ENCODE measurements around the gene PLEKHA4. TPM values are rescaled to one million over a fixed set of nuclear protein-coding genes. Genes with fewer than 3 reads are reported as not detected.
A peak's percentile ranks its signal among the peaks of the same experiment; 100 is the strongest.

The PLEKHA4 gene
- total and polyA plus RNA-seq, 9 of the 15 experiments (the other 6 are each of a cell fraction or from before 2014, with no cell fraction given), result 0.07 to 30.8 (median 11.4) TPM

DNA sequence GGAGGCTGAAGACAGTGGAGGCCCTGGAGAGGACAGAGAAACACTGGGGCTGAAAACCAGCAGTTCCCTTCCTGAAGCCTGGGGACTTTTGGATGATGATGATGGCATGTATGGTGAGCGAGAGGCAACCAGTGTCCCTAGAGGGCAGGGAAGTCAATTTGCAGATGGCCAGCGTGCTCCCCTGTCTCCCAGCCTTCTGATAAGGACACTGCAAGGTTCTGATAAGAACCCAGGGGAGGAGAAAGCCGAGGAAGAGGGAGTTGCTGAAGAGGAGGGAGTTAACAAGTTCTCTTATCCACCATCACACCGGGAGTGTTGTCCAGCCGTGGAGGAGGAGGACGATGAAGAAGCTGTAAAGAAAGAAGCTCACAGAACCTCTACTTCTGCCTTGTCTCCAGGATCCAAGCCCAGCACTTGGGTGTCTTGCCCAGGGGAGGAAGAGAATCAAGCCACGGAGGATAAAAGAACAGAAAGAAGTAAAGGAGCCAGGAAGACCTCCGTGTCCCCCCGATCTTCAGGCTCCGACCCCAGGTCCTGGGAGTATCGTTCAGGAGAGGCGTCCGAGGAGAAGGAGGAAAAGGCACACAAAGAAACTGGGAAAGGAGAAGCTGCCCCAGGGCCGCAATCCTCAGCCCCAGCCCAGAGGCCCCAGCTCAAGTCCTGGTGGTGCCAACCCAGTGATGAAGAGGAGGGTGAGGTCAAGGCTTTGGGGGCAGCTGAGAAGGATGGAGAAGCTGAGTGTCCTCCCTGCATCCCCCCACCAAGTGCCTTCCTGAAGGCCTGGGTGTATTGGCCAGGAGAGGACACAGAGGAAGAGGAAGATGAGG lies 5.3 kb upstream of the PLEKHA4 start (continued):
- TF ChIP-seq, protein P1, sequence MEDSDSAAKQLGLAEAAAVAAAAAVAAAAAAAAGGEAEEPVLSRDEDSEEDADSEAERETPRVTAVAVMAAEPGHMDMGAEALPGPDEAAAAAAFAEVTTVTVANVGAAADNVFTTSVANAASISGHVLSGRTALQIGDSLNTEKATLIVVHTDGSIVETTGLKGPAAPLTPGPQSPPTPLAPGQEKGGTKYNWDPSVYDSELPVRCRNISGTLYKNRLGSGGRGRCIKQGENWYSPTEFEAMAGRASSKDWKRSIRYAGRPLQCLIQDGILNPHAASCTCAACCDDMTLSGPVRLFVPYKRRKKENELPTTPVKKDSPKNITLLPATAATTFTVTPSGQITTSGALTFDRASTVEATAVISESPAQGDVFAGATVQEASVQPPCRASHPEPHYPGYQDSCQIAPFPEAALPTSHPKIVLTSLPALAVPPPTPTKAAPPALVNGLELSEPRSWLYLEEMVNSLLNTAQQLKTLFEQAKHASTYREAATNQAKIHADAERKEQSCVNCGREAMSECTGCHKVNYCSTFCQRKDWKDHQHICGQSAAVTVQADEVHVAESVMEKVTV (CRISPR knock-in tag; IDR thresholded peaks at IDR 0.05), result no peak
- TF ChIP-seq ZNF282 (CRISPR knock-in tag; IDR thresholded peaks at IDR 0.05) (no peak), NR2C1 (IDR thresholded peaks at IDR 0.05) (0 out of 2 replicates have a peak, but pooled peaks have one; percentile 45), NR2C1 (tag; IDR thresholded peaks at IDR 0.05) (peak; percentile 68)
- TF ChIP-seq, protein P2, sequence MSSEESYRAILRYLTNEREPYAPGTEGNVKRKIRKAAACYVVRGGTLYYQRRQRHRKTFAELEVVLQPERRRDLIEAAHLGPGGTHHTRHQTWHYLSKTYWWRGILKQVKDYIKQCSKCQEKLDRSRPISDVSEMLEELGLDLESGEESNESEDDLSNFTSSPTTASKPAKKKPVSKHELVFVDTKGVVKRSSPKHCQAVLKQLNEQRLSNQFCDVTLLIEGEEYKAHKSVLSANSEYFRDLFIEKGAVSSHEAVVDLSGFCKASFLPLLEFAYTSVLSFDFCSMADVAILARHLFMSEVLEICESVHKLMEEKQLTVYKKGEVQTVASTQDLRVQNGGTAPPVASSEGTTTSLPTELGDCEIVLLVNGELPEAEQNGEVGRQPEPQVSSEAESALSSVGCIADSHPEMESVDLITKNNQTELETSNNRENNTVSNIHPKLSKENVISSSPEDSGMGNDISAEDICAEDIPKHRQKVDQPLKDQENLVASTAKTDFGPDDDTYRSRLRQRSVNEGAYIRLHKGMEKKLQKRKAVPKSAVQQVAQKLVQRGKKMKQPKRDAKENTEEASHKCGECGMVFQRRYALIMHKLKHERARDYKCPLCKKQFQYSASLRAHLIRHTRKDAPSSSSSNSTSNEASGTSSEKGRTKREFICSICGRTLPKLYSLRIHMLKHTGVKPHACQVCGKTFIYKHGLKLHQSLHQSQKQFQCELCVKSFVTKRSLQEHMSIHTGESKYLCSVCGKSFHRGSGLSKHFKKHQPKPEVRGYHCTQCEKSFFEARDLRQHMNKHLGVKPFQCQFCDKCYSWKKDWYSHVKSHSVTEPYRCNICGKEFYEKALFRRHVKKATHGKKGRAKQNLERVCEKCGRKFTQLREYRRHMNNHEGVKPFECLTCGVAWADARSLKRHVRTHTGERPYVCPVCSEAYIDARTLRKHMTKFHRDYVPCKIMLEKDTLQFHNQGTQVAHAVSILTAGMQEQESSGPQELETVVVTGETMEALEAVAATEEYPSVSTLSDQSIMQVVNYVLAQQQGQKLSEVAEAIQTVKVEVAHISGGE (CRISPR knock-in tag; IDR thresholded peaks at IDR 0.05), result peak in 1 of 3 experiments; percentile 76; a peak in 1 of 6 replicates
- TF ChIP-seq, protein P3, sequence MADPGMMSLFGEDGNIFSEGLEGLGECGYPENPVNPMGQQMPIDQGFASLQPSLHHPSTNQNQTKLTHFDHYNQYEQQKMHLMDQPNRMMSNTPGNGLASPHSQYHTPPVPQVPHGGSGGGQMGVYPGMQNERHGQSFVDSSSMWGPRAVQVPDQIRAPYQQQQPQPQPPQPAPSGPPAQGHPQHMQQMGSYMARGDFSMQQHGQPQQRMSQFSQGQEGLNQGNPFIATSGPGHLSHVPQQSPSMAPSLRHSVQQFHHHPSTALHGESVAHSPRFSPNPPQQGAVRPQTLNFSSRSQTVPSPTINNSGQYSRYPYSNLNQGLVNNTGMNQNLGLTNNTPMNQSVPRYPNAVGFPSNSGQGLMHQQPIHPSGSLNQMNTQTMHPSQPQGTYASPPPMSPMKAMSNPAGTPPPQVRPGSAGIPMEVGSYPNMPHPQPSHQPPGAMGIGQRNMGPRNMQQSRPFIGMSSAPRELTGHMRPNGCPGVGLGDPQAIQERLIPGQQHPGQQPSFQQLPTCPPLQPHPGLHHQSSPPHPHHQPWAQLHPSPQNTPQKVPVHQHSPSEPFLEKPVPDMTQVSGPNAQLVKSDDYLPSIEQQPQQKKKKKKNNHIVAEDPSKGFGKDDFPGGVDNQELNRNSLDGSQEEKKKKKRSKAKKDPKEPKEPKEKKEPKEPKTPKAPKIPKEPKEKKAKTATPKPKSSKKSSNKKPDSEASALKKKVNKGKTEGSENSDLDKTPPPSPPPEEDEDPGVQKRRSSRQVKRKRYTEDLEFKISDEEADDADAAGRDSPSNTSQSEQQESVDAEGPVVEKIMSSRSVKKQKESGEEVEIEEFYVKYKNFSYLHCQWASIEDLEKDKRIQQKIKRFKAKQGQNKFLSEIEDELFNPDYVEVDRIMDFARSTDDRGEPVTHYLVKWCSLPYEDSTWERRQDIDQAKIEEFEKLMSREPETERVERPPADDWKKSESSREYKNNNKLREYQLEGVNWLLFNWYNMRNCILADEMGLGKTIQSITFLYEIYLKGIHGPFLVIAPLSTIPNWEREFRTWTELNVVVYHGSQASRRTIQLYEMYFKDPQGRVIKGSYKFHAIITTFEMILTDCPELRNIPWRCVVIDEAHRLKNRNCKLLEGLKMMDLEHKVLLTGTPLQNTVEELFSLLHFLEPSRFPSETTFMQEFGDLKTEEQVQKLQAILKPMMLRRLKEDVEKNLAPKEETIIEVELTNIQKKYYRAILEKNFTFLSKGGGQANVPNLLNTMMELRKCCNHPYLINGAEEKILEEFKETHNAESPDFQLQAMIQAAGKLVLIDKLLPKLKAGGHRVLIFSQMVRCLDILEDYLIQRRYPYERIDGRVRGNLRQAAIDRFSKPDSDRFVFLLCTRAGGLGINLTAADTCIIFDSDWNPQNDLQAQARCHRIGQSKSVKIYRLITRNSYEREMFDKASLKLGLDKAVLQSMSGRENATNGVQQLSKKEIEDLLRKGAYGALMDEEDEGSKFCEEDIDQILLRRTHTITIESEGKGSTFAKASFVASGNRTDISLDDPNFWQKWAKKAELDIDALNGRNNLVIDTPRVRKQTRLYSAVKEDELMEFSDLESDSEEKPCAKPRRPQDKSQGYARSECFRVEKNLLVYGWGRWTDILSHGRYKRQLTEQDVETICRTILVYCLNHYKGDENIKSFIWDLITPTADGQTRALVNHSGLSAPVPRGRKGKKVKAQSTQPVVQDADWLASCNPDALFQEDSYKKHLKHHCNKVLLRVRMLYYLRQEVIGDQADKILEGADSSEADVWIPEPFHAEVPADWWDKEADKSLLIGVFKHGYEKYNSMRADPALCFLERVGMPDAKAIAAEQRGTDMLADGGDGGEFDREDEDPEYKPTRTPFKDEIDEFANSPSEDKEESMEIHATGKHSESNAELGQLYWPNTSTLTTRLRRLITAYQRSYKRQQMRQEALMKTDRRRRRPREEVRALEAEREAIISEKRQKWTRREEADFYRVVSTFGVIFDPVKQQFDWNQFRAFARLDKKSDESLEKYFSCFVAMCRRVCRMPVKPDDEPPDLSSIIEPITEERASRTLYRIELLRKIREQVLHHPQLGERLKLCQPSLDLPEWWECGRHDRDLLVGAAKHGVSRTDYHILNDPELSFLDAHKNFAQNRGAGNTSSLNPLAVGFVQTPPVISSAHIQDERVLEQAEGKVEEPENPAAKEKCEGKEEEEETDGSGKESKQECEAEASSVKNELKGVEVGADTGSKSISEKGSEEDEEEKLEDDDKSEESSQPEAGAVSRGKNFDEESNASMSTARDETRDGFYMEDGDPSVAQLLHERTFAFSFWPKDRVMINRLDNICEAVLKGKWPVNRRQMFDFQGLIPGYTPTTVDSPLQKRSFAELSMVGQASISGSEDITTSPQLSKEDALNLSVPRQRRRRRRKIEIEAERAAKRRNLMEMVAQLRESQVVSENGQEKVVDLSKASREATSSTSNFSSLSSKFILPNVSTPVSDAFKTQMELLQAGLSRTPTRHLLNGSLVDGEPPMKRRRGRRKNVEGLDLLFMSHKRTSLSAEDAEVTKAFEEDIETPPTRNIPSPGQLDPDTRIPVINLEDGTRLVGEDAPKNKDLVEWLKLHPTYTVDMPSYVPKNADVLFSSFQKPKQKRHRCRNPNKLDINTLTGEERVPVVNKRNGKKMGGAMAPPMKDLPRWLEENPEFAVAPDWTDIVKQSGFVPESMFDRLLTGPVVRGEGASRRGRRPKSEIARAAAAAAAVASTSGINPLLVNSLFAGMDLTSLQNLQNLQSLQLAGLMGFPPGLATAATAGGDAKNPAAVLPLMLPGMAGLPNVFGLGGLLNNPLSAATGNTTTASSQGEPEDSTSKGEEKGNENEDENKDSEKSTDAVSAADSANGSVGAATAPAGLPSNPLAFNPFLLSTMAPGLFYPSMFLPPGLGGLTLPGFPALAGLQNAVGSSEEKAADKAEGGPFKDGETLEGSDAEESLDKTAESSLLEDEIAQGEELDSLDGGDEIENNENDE (IDR thresholded peaks at IDR 0.05; ENCODE audit: low read depth, low read length), result no peak
- TF ChIP-seq, protein P4, sequence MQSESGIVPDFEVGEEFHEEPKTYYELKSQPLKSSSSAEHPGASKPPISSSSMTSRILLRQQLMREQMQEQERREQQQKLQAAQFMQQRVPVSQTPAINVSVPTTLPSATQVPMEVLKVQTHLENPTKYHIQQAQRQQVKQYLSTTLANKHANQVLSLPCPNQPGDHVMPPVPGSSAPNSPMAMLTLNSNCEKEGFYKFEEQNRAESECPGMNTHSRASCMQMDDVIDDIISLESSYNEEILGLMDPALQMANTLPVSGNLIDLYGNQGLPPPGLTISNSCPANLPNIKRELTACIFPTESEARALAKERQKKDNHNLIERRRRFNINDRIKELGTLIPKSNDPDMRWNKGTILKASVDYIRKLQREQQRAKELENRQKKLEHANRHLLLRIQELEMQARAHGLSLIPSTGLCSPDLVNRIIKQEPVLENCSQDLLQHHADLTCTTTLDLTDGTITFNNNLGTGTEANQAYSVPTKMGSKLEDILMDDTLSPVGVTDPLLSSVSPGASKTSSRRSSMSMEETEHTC (IDR thresholded peaks at IDR 0.05), result peak; percentile 79; the same call in 1 of the 2 replicates
